GM13977 (cell line): ENCODE results near the gene ADAMTS8.

Source experiments
- DNase-seq: peaks from one replicate; pipeline ENCODE4 v3.0.0; 2012; ENCODE audit warnings: low spot score
- in situ Hi-C: fragments of 300-500 bp; cut with MboI; formaldehyde crosslinking; loops from one replicate; pipeline ENCODE4 v1.12.0; 2022; ENCODE audit warnings: low sequenced_read_pairs, low pct_unique_long_range_greater_than_20kb, mixed read lengths, inconsistent platforms; ENCODE audit not compliant: unreplicated experiment
- TF ChIP-seq, protein P1 (sequence below): IDR thresholded peaks from 2 replicates; pipeline ENCODE4 v1.5.1; 2012; ENCODE audit warnings: mild to moderate bottlenecking, control low read depth; ENCODE audit not compliant: insufficient read depth; ENCODE audit errors: extremely low read depth, missing control alignments

The ADAMTS8 gene

DNA sequence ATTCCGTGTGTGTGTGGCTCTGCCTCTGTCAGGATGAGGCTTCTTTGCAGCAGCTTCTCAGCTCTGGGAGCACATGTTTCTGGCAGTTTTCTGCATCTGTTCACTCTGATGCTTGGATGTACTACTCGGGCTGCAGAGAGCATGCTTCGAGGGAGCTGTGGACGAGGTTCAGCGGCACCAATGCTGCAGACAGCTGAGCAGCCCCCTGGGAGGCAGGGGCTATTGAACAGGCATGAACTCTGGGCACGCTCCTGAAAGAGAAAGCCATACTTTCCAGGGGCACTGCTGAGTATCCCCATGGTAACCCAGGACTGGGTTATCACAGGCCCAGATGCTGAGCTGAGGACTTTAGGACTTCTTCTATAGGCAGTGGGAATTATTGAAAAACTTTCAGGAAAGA lies 33.8 kb downstream of the ADAMTS8 start:
- in situ Hi-C loops, result no loop called here

DNA sequence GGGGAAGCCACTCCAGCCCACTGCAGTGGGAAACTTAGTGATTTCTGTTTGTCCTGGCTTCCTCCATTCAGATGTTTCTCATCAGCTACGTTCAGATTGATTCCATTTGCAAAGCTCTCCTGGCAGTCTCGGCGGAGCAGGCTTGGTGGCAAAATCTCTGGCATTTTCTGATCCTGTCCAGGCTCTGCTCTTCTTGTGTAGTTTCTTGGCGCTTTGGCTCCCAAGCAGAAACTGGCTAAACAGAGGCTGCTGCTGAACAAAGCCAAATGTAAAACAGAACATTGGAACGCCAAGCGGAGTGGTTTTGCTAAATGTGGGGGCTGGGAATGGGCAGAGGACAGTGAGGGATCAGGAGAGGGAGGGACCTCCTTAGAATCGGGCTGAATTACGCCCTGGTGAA lies 36.7 kb downstream of the ADAMTS8 start:
- in situ Hi-C loops, result no loop called here
- TF ChIP-seq, protein P1, sequence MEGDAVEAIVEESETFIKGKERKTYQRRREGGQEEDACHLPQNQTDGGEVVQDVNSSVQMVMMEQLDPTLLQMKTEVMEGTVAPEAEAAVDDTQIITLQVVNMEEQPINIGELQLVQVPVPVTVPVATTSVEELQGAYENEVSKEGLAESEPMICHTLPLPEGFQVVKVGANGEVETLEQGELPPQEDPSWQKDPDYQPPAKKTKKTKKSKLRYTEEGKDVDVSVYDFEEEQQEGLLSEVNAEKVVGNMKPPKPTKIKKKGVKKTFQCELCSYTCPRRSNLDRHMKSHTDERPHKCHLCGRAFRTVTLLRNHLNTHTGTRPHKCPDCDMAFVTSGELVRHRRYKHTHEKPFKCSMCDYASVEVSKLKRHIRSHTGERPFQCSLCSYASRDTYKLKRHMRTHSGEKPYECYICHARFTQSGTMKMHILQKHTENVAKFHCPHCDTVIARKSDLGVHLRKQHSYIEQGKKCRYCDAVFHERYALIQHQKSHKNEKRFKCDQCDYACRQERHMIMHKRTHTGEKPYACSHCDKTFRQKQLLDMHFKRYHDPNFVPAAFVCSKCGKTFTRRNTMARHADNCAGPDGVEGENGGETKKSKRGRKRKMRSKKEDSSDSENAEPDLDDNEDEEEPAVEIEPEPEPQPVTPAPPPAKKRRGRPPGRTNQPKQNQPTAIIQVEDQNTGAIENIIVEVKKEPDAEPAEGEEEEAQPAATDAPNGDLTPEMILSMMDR, result no peak
- DNase-seq, result no peak

More for the DNA sequence above, 33.8 kb downstream of the ADAMTS8 start:
- TF ChIP-seq, protein P1, result no peak
- no peak for DNase-seq

DNA sequence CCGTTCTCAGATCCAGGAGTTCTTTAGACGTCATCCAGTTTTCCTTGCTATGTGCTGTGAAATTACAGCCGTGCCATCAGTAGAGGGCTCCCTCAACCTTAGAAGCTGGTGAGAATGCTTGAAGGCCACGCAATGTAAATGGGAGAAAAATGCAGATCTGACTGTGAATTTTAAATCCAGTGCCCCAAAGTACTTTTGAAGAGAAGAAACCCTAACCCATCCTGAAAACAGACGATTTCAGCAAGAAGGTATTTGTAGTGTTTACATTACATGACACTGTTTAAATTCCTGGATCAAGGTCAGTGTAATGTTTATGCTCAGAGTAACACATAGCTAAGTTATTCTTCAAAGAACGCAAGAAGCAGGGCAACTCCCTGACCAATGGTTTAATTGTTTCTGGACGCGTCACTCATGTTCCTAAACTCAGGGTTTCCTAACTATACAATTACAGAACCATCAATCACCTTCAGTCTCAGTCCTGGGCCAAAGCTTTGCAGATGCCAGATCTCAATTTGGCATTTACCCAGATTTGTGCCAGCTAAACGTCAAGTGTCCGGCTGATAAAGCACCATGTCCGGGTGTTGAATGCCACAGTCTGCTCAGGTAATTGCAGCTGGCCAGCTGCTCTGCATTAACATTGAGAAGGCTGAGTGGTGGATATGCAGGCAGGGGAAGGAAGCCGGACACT lies 38.2 kb downstream of the ADAMTS8 start:
- in situ Hi-C loops, result no loop called here
- DNase-seq, result no peak
- TF ChIP-seq, protein P1, result no peak

DNA sequence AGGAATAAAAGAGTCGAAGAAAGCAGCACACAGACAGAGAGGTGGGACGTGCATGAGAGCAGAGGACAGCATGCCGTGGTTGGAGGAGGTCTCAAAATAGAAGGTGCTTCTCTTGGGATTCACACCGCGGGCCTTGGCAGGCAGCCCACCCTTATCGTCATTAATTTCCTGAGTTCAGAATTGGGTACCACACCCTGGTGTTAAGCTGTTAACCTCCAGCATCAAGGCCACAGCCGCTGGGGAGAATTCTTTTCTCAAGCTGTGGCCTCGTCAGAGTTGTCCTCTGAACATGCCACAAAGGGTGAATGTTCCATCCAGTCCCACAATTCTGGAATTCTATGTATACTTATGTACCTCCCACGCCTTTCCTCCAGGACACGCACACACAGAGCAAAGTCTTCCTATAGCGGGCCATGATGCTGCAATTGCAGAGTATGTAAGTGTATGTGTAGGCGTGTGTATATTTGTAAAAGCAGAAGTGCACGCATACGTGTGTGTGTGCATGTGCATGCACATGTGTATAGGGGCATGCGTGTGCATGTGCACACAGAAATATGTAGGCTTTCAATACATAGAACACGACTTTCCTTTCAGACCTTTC lies 39.0 kb downstream of the ADAMTS8 start:
- no peak for DNase-seq
- TF ChIP-seq, protein P1, result no peak
- in situ Hi-C loops, result no loop called here

DNA sequence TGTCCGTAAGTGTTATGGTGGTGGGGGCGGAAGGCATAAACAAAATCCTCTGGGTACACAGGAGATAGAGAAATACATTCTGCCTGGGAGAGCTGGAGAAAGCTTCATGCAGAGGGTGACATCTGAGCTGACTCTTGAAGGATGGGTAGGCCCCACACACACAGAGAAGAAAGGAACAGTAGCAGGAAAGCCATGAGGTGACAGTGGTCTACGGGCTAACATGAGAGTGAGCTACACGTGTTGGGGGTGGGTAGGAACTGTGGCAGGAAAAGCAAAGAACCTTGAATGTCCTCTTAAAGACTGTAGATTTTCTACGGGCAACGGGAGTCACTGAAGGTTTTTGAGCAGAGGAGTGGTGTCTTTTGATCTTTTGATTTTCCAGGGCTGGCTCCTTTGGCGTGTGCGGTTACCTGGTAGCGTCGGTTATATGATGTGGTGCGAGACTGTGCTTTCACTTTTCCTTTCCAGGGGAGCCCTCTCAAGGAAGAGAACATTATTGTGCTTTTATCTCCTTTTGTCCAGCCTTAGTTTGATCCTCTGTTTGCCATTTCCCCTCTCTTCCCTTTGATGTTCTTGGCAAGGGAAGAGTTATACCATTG lies 39.7 kb downstream of the ADAMTS8 start:
- TF ChIP-seq, protein P1, result no peak
- no peak for DNase-seq
- in situ Hi-C loops, result no loop called here

DNA sequence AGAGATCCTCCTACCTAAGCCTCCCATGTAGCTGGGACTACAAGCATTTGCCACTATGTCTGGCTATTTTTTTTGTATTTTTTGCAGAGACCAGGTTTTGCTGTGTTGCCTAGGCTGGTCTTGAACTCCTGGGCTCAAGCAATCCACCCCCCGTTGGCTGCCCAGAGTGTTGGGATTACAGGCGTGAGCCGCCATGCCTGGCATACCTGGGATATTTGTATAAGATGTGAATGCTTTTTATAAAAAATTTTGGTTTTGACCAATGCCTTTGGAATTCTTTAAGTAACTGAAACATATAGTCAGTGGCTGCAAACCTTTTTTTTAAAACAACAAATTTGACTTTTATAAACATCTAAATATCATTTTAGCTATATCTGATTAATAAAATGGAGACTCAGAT lies 42.4 kb downstream of the ADAMTS8 start:
- no peak for DNase-seq
- in situ Hi-C loops, result no loop called here
- TF ChIP-seq, protein P1, result no peak
